HG03575 (cell line): ENCODE measurements around the gene PCYT1A.
"Not testable (repeated sequence)": the region's sequence is repeated elsewhere in the genome, so short reads cannot be mapped to it uniquely, and the experiment has no call there.

Experiments
- ATAC-seq: cut with Tn5 transposase; IDR thresholded peaks from one replicate; pipeline ENCODE4 v1.9.1; 2021; ENCODE audit not compliant: unreplicated experiment, insufficient number of reproducible peaks, low FRiP score; ENCODE audit errors: extremely low read depth

PCYT1A gene

DNA sequence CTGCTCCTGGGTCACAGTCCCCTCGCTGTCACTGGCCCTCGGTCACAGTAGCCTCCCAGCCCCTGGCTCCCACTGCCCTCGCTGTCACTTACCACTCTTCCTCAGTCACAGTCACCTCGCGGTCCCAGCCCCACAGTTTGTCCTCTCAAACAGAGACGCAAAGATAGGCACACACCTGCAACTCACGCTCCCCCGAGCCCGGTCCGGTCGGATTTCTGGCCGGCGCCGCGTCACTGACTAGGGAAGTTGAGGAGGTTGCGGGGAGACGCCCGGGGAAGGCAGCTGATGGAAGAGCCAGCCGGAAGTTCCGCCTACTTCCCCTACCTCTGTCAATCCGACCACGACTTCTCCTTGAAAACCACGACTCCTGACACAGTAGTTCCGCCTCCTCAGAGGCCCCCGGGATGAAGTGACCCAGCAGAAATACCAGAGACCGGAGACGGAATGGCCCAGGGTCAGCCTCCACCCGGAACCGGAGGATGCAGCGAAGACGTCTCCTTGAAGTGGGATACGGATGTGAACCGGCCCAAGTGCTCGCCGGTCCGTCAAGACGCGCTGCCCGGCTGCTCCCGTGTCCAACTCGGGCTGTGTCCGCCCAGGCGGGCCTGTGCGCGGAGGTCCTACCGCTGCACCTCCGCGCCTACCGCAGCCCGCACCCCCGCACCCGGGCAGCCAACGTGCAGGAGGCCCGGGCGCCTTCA lies at the start of gene PCYT1A:
PCYT1A (minus strand) TSS at position 287 of the 701 bp plus-strand sequence. CDS start 17,195 bp downstream, outside the sequence.
- ATAC-seq = no peak

DNA sequence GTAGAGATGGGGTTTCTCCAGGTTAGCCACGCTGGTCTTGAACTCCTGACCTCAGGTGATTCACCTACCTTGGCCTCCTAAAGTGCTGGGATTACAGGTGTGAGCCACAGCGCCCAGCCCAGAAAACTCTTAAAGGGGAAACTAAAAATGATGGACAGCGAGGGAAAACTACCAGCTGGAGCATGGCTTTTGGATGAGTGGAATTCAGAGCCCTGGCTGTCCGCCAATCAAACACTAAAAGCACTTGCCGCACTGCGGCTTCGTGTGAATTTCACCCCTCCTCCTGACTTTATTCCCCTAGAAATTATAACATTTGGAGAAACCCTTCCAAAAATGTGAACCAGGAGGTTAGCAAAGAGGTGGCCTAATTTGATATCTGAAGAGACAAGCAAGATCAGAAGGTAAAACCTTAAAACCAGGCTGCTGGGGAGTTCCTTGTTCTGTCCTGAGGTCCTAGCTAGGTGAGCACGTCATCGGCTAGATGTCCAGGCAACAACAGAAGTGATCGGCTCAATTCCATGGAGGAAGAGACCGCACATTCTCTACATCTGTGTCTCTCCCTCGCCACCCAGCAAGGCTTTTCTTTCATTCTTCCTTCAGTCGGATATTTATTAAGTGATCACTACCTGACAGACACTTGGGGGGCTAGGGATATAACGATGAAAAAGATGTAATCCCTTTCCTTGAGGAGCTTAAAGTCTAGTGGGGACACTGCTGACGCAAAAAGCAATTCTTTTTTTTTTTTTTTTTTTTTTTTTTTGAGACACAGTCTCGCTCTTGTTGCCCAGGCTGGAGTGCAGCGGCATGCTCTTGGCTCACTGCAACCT lies 49.0 kb upstream of the PCYT1A start:
- no peak for ATAC-seq

DNA sequence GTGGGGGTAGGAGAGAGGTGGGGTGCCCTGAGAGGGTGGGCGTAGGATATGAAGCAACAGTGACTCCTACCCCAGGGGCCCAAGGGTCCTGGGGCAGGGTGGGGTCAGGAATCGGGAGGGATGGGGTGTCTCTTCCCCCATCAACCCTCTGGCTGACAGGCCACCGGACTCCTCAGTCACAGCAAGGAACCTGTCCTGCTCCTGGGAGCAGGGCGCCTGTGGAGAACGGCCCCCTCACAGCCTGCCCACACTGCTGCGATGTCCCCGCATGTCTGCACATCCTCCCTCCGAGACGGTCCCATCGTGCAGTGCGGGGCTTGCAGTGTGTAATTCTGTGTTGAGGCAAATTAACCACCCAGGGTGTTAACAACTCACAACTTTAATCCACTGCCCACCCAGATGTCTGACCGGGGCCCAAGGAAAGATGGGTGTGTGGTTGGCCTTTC lies 48.0 kb upstream of the PCYT1A start:
- no peak for ATAC-seq

DNA sequence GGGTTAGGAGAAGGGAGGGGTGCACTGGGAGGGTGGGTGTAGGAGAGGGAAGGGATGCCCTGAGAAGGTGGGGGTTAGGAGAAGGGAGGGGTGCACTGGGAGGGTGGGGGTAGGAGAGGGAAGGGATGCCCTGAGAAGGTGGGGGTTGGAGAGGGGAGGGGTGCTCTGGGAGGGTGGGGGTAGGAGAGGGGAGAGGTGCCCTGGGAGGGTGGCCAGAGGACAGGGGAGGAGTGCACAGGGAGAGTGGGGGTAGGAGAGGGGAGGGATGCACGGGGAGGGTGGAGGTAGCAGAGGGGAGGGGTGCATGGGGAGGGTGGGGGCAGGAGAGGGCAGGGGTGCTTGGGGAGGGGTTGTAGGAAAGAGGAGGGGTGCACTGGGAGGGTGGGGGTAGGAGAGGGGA lies 47.5 kb upstream of the PCYT1A start:
- ATAC-seq = no peak

DNA sequence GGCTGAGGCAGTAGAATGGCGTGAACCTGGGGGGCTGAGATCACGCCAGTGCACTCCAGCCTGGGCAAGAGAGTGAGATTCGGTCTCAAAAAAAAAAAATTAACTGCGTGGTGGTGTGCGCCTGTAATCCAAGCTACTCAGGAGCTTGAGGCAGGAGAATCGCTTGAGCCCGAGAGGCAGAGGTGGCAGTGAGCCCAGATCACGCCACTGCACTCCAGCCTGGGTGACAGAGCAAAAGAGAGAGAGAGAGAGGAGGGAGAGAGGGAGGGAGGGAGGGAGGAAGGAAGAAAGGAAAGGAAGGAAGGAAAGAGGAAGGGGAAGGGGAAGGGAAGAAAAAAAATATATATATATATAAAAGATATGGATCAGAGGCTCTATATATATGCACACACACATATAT lies 44.6 kb upstream of the PCYT1A start:
- ATAC-seq = no peak

DNA sequence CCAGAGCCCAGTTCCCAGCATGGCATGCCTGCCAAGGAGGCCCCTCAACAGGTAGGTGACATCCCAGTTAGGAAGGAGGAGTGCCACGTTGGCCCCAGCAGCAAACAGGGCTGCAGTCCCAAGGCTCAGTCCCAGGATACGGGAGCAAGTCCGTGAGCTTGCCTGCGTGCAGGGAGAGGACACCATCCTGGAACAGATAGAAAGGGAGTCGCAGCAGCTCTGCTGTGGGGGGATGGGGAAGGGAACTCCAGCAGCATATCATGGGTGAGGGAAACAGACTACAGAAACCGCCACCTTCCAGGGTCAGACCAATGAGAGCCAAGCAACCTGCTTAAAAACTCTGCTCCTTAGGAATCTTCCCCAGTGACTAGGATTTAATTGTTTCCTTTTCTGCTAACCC lies 39.9 kb upstream of the PCYT1A start:
- ATAC-seq = no peak

DNA sequence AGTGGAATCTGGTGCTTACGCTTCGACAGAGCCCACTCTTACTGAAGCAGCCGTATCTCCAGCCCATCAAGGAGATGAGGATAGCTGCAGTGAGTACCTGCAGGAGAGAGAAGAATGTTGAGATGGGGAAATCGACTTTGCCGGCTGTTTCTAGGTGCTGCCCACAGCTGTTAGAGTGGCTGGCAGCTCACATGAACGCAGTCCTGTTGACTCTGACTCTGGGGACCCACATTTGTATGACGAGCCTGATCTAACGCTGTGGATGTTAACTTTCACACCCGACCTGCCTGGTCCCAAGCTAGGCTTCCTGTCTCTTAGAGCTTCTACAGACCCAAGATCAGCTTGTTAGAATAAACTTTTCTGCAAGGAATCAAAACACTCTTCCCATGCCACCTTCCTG lies 39.4 kb upstream of the PCYT1A start:
- ATAC-seq = no peak

DNA sequence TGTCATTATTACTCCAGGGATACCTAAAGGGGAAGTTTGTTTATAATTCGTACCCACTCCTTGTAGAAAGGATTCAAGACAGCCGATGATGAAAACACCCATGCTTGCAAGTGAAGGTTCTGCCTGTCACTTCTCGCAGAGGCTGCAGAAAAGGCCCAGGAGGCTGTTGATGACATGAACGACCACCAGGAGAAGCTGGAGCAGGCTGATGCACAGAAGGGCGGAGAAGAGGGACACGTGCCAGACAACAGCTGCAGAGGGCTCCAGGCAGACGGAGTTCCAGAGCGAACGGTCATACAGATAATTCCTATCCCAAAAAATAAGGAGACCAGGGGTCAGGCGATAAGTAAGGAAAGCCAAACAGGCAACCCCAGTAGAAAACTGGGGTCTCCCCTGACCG lies 36.2 kb upstream of the PCYT1A start:
- no peak for ATAC-seq

DNA sequence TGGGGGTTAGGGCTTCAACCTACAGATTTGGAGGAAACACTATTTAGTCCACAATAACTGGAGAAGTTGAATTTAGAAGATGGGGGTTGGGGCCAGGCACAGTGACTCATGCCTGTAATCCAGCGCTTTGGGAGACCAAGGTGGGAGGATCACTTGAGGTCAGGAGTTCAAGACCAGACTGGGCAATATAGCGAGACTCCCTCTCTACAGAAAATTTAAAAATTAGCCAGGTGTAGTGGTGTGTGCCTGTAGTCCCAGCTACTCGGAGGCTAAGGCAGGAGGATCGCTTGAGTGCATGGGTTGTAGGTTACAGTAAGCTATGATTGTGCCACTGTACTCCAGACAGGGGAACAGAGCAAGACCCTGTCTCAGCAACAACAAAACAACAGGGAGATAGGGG lies 35.5 kb upstream of the PCYT1A start:
- ATAC-seq = no peak

DNA sequence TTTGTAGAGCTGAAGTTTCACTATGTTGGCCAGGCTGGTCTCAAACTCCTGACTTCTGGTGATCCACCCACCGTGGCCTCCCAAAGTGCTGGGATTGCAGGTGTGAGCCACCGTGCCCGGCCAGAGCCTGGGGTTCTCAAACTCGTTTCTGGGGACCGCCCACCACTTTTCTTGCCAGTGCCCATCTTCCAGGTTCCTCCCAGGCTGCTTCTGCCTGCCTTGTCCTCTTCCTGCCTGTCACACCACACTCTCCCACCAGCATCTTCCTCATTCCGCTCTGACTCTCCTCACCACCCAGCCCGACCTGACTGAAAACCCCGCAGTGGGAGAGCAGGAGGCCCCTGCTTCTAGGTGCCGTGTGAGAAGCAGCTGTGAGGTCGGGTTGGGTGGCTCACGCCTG lies 33.6 kb upstream of the PCYT1A start:
- ATAC-seq = no peak

DNA sequence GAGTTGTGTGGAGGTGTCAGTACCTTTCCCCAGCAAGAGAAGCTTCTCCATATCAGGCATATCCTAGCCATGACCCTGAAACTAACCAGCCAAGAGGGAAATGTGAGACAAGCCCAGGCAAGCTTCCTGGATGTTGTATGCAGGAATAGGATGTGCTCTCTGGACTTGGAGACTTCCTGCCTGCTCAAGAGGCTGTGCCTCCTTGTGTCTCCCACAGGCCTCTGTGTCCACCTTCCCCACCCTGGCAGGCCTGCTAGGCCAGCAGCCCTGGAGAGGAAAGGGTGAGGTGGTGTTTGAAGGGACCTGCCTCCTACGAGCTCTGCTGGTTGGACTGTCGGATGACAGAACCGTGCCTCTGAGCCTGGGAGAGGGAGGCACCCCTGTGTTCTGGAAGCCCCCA lies 32.6 kb upstream of the PCYT1A start:
- ATAC-seq = no peak

DNA sequence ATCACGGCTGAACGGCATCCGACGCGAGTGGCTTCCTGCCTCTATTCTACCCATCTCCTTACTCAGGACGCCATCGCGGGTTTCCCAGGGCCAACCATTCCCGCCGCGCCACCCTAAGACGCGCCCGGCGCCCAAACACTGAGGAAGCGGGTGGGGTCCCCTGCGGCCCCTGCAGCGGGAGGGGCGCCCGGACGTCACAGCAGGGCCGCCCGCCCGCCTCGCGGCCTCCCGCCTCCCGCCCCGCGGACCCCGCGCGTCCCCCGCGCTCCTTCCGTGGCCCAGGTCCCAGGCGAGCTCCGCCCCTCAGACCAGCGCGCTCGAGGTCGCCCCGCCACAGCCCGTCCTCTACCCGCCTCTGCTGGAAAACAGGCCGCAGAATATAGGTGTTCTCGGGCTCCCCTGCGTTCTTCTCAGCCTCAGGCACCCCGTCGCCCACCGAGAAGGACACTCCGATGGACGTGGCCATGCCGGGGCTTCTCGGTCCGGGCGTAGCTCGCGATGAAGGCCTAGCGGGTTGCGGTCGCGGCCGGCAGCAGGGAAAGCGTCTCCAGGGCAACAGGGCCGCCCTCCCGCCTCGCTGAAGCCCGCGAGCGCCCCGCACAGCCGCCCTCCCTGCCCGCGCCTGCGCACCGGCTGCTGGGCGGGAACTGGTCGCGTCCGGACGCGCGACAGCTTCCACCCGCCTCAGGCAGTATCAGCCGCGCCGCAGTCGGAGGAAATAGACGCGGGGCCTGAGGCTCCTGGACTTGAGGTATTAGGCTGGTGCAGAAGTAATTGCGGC lies 30.4 kb upstream of the PCYT1A start, which contains the start of gene DYNLT2B:
DYNLT2B (minus strand) TSS at position 554 of the 781 bp plus-strand sequence; CDS start at position 466, 88 bp downstream.
- ATAC-seq = no peak

DNA sequence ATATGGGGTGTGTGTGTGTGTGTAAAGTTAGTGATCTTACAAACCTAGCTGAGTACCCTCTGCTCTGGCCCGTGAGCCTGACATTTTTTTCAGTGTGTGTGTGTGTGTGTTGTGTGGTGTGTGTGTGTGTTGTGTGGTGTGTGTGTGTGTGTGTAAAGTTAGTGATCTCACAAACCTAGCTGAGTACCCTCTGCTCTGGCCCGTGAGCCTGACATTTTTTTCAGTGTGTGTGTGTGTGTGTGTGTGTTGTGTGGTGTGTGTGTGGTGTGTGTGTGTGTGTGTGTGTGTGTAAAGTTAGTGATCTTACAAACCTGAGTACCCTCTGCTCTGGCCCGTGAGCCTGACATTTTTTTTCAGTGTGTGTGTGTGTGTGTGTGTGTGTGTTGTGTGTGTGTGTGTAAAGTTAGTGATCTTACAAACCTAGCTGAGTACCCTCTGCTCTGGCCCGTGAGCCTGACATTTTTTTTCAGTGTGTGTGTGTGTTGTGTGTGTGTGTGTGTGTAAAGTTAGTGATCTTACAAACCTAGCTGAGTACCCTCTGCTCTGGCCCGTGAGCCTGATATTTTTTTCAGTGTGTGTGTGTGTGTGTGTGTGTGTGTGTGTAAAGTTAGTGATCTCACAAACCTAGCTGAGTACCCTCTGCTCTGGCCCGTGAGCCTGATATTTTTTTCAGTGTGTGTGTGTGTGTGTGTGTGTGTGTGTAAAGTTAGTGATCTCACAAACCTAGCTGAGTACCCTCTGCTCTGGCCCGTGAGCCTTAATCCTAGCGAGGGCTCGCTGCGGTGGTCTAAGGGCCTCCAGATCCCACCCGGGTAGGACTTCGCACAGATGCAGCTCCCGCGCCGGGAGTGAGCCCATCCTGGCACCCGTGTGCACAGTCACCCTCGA lies 29.5 kb upstream of the PCYT1A start:
- ATAC-seq = not testable (repeated sequence)

DNA sequence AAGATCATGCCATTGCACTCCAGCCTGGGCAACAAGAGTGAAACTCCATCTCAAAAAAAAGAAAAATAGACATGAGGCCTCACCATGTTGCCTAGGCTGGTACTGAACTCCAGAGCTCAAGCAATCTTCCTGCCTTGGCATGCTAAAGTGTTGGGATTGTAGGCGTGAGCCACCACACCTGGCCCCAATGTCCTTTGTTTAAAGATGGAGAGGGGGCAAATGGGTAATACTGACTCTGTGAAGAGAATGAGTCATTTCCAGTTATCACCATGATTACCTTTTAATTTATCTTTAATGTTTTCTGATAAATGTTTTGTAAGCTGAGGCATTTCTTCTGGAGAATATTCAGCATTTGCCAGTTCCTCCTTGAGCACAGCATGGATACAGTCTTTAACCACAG lies 28.3 kb upstream of the PCYT1A start:
- ATAC-seq = no peak

DNA sequence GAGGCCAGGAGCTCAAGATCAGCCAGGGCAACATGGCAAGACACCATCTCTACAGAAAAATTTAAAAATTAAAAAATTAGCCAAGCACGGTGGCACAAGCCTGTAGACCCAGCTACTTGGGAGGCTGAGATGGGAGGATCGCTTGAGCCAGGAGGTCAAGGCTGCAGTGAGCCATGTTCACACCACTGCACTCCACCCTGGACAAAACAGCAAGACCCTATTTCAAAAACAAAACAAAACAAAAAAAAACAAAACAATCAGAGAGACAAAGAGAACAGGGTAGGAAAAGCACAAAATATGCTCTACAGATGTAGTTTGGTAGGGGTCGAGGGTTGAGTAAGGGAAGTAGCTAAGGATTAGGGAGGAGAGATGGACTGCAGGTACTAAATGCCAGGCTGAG lies 27.1 kb upstream of the PCYT1A start:
- no peak for ATAC-seq

DNA sequence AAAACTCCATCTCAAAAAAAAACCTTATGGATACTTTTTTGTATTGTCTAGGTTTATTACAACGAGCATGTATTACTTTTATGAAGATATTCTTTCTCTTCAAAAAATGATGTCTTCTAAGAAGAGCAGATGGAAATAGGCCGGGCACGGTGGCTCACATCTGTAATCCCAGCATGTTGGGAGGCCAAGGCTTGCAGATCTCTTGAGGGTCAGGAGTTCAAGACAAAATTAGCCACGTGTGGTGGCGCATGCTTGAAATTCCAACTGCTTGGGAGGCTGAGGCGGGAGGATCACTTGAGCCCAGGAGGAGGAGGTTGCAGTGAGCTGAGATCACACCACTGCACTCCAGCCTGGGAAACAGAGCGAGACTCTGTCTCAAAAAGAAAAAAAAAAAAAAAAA lies 26.6 kb upstream of the PCYT1A start:
- not testable (repeated sequence) for ATAC-seq

DNA sequence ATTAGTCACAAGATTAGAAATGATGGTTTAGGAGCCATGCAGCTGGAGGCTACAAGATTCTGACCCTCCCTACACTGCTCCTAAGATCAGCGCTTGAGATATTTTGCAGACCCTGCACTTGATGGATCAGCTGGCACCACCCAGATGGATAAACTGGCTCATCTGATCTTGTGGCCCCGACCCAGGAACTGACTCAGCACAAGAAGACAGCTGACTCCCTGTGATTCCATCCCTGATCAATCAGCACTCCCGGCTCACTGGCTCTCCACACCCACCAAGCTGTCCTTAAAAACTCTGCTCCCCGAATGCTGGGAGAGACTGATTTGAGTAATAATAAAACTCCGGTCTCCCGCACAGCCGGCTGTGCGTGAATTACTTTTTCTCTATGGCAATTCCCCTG lies 15.4 kb upstream of the PCYT1A start:
- not testable (repeated sequence) for ATAC-seq

DNA sequence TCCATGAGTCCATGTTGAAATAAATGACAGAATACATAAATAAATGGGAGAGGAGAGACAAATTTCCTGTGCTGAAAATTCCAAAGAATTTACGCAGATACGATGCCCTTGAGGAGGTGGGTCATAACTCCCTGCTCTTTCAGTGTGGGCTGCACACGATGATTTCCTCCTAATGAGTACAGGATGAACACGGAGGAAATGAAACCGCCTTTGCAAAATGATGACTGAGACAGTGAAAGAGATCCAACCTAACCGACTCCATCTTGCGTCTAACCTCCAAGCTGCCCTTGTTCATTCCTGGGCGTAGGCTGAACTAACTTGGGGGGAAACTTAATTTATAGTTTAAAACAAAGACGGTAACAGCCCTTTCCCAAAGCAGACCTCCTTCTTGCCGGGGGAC lies 15.0 kb upstream of the PCYT1A start:
- ATAC-seq = not testable (repeated sequence)

DNA sequence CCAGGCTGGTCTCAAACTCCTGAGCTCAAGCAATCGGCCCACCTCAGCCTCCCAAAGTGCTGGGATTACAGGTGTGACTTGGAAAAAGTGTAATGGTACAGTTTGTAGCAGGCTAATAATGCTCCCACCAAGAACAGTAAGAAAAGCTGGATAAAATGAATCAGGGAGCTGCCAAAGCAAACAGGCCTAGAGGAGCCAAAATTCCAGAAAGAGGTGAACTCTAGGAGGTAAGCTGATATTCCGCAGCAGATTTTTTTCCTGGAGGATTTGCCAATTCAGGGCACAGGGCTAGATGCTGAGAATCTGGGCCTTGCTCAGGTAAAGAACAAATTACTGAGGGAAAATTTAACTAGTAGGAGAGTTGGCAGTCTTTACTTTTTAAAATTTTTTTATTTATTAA lies 11.0 kb upstream of the PCYT1A start:
- ATAC-seq = no peak
